H1 (cell line): ENCODE data around the gene PRKN. TPM values are rescaled to one million over a fixed set of nuclear protein-coding genes. Genes with fewer than 3 reads are reported as not detected.

Source experiments
- CTCF ChIA-PET: fragments of 300-600 bp; sonication (Branson Sonifier 250); formaldehyde crosslinking; loops from one replicate; lab custom pipeline; 2021; ENCODE audit not compliant: partially characterized antibody; lab: Charles Lee
- POLR2A ChIA-PET: fragments of 300-600 bp; sonication (Branson Sonifier 250); formaldehyde crosslinking; loops from one replicate; lab custom pipeline; 2021; ENCODE audit warnings: inconsistent platforms; ENCODE audit not compliant: partially characterized antibody; lab: Charles Lee
- DNase-seq, 2 experiments: peaks; one replicate each; pipeline versions ENCODE4 v3.0.0 to v3.0.0-alpha.2; 2010 to 2022; ENCODE audit warnings: low spot score in 2 of 2, low read depth in 1 of 2, mixed read lengths in 1 of 2
- FAIRE-seq: peaks from 2 replicates; lab custom pipeline; 2011; peaks lifted over from hg19 to GRCh38; lab: Jason Lieb, UNC
- H2AFZ ChIP-seq: 2 replicates; pipeline ENCODE4 v1.8.1; 2012; ENCODE audit warnings: low read length, inconsistent platforms
- H2AK5ac ChIP-seq: 2 replicates; pipeline ENCODE4 v1.6.1; 2013; ENCODE audit warnings: low read depth, low read length
- H2BK120ac ChIP-seq: replicated peaks from 2 replicates; pipeline ENCODE3; 2013; ENCODE audit warnings: low read depth, low read length, inconsistent platforms
- H2BK12ac ChIP-seq: 2 replicates; pipeline ENCODE4 v1.6.1; 2013; ENCODE audit warnings: low read depth, low read length
- H2BK15ac ChIP-seq: 2 replicates; pipeline ENCODE4 v1.6.1; 2013; ENCODE audit warnings: low read length
- H2BK20ac ChIP-seq: 2 replicates; pipeline ENCODE4 v1.6.1; 2013; ENCODE audit warnings: low read length
- H2BK5ac ChIP-seq: 2 replicates; pipeline ENCODE4 v1.6.1; 2013; ENCODE audit warnings: low read depth, low read length
- H3K14ac ChIP-seq: 2 replicates; pipeline ENCODE4 v1.6.1; 2013; ENCODE audit warnings: inconsistent platforms; ENCODE audit not compliant: insufficient read length
- H3K18ac ChIP-seq: 2 replicates; pipeline ENCODE4 v1.6.1; 2013; ENCODE audit warnings: low read length; ENCODE audit errors: extremely low read depth
- H3K23ac ChIP-seq: 2 replicates; pipeline ENCODE4 v1.6.1; 2013; ENCODE audit warnings: inconsistent platforms; ENCODE audit not compliant: insufficient read length
- H3K23me2 ChIP-seq: 2 replicates; pipeline ENCODE4 v1.6.1; 2013; ENCODE audit warnings: low read depth, low read length
- H3K27ac ChIP-seq: 2 replicates; pipeline ENCODE4 v1.6.1; 2011; ENCODE audit warnings: low read depth, low read length, inconsistent platforms
- H3K27me3 ChIP-seq, 4 experiments: replicated peaks in 1 of 4; 1 replicate in 1 of 4; 2 replicates in 3 of 4; pipeline versions ENCODE4 v1.6.1 to v1.8.1; 2011 to 2013; ENCODE audit warnings: low read length in 3 of 4, mild to moderate bottlenecking in 3 of 4, inconsistent platforms in 2 of 4, mixed read lengths in 2 of 4, moderate library complexity in 1 of 4; ENCODE audit not compliant: control insufficient read depth in 3 of 4, insufficient read depth in 3 of 4; ENCODE audit errors: extremely low read depth in 1 of 4
- H3K36me3 ChIP-seq, 4 experiments: 2 replicates each; pipeline versions ENCODE4 v1.6.1 to v1.8.1; 2011 to 2013; ENCODE audit warnings: mild to moderate bottlenecking in 4 of 4, low read length in 3 of 4, moderate library complexity in 2 of 4, control low read depth in 1 of 4, inconsistent platforms in 1 of 4; ENCODE audit not compliant: insufficient read depth in 4 of 4, control insufficient read depth in 2 of 4
- H3K4ac ChIP-seq: replicated peaks from 2 replicates; pipeline ENCODE3; 2013; ENCODE audit warnings: low read length, low read depth, mixed read lengths, inconsistent platforms; ENCODE audit not compliant: insufficient read length
- H3K4me1 ChIP-seq, 4 experiments: replicated peaks in 1 of 4; 1 replicate in 1 of 4; 2 replicates in 3 of 4; pipeline versions ENCODE4 v1.6.1 to v1.8.1; 2011 to 2013; ENCODE audit warnings: low read length in 3 of 4, inconsistent platforms in 2 of 4, mixed read lengths in 1 of 4; ENCODE audit not compliant: insufficient read depth in 4 of 4, control insufficient read depth in 3 of 4
- H3K4me2 ChIP-seq, 2 experiments: 2 replicates each; pipeline versions ENCODE4 v1.6.1 to v1.8.1; 2011 to 2013; ENCODE audit warnings: low read depth in 2 of 2, low read length in 2 of 2, control low read depth in 1 of 2, inconsistent platforms in 1 of 2, mild to moderate bottlenecking in 1 of 2; ENCODE audit not compliant: insufficient read depth in 1 of 2
- H3K4me3 ChIP-seq, 4 experiments: fragments of 200-600, 300-600 bp in 1 of 4; sonication (generic), shearing (Covaris generic), sonication (Bioruptor Twin) in 1 of 4; 2 replicates each; pipeline versions ENCODE4 v1.5.1 to v1.8.1; 2011 to 2016; ENCODE audit warnings: low read length in 4 of 4, low read depth in 3 of 4, control low read depth in 2 of 4, inconsistent platforms in 2 of 4, mild to moderate bottlenecking in 2 of 4, mixed read lengths in 1 of 4, moderate library complexity in 1 of 4; ENCODE audit not compliant: insufficient read depth in 2 of 4; ENCODE audit errors: extremely low read depth in 1 of 4
- H3K56ac ChIP-seq: replicated peaks from 2 replicates; pipeline ENCODE3; 2013; ENCODE audit warnings: low read depth, mild to moderate bottlenecking, mixed read lengths, low read length, inconsistent platforms; ENCODE audit not compliant: insufficient read length
- H3K79me1 ChIP-seq: 2 replicates; pipeline ENCODE4 v1.6.1; 2013; ENCODE audit warnings: low read depth, low read length, control low read depth
- H3K79me2 ChIP-seq, 2 experiments: 2 replicates each; pipeline versions ENCODE4 v1.6.1 to v1.8.1; 2012 to 2013; ENCODE audit warnings: low read length in 2 of 2, mild to moderate bottlenecking in 2 of 2, inconsistent platforms in 1 of 2; ENCODE audit not compliant: insufficient read depth in 2 of 2, control insufficient read depth in 1 of 2
- H3K9ac ChIP-seq, 4 experiments: replicated peaks in 1 of 4; 1 replicate in 1 of 4; 2 replicates in 3 of 4; pipeline versions ENCODE4 v1.6.1 to v1.8.1; 2011 to 2013; ENCODE audit warnings: low read depth in 3 of 4, low read length in 3 of 4, control low read depth in 2 of 4, mild to moderate bottlenecking in 2 of 4, moderate library complexity in 2 of 4, inconsistent platforms in 1 of 4; ENCODE audit errors: extremely low read depth in 1 of 4
- H3K9me3 ChIP-seq, 2 experiments: 2 replicates each; pipeline versions ENCODE4 v1.6.1 to v1.8.1; 2012 to 2013; ENCODE audit warnings: mild to moderate bottlenecking in 2 of 2, moderate library complexity in 2 of 2, control low read depth in 1 of 2, inconsistent platforms in 1 of 2, low read depth in 1 of 2, low read length in 1 of 2, mixed read lengths in 1 of 2; ENCODE audit not compliant: insufficient read depth in 2 of 2
- H4K20me1 ChIP-seq, 2 experiments: replicated peaks in 1 of 2; 2 replicates each; pipeline versions ENCODE3 to v1.8.1; 2011 to 2013; ENCODE audit warnings: inconsistent platforms in 2 of 2, low read length in 2 of 2, mild to moderate bottlenecking in 1 of 2; ENCODE audit not compliant: insufficient read depth in 2 of 2, control insufficient read depth in 1 of 2
- H4K5ac ChIP-seq: 2 replicates; pipeline ENCODE4 v1.6.1; 2013; ENCODE audit warnings: low read length, low read depth, mixed read lengths, inconsistent platforms; ENCODE audit not compliant: insufficient read length
- H4K8ac ChIP-seq: 2 replicates; pipeline ENCODE4 v1.8.0; 2013; ENCODE audit warnings: mild to moderate bottlenecking, moderate library complexity, low read length, inconsistent platforms; ENCODE audit not compliant: insufficient read depth; ENCODE audit errors: extremely low read depth
- H4K91ac ChIP-seq: replicated peaks from 2 replicates; pipeline ENCODE3; 2013; ENCODE audit warnings: low read length, mixed read lengths, inconsistent platforms; ENCODE audit not compliant: insufficient read length
- BCL11A ChIP-seq, 2 experiments: IDR thresholded peaks; one replicate each; pipeline ENCODE4 v1.6.1; 2011; ENCODE audit warnings: low read depth in 2 of 2, low read length in 2 of 2, mild to moderate bottlenecking in 2 of 2
- HDAC6 ChIP-seq: IDR thresholded peaks from one replicate; pipeline ENCODE4 v1.7.1; 2012; ENCODE audit warnings: low read depth, mild to moderate bottlenecking, inconsistent platforms, low read length, moderate library complexity
- NANOG ChIP-seq: IDR thresholded peaks from 2 replicates; pipeline ENCODE4 v1.6.1; 2011; ENCODE audit warnings: low read length, low read depth, mild to moderate bottlenecking, inconsistent platforms; ENCODE audit not compliant: insufficient read depth, poor library complexity, severe bottlenecking
- NRF1 ChIP-seq: IDR thresholded peaks from 2 replicates; pipeline ENCODE4 v1.6.1; 2011; ENCODE audit warnings: mild to moderate bottlenecking, low read depth, low read length, improper control_type of control experiment
- PHF8 ChIP-seq: fragments of 200-600 bp; sonication (generic); conservative IDR thresholded peaks from 2 replicates; pipeline ENCODE4 v1.7.1; 2012; ENCODE audit warnings: low read depth, mild to moderate bottlenecking, inconsistent platforms, low read length, moderate library complexity
- POU5F1 ChIP-seq: IDR thresholded peaks from 2 replicates; pipeline ENCODE4 v1.6.1; 2011; ENCODE audit warnings: low read depth, mild to moderate bottlenecking, low read length, moderate library complexity
- SAP30 ChIP-seq: fragments of 300-600 bp; sonication (generic); IDR thresholded peaks from 2 replicates; pipeline ENCODE4 v1.7.1; 2012; ENCODE audit warnings: low read length, moderate library complexity, mild to moderate bottlenecking, inconsistent platforms; ENCODE audit not compliant: insufficient read depth, insufficient replicate concordance
- SIRT6 ChIP-seq: IDR thresholded peaks from one replicate; pipeline ENCODE4 v1.7.1; 2012; ENCODE audit warnings: low read length, inconsistent platforms
- SIX5 ChIP-seq: IDR thresholded peaks from 2 replicates; pipeline ENCODE4 v1.6.1; 2011; ENCODE audit warnings: mild to moderate bottlenecking, low read depth, low read length
- SP4 ChIP-seq: IDR thresholded peaks from 2 replicates; pipeline ENCODE4 v1.6.1; 2012; ENCODE audit warnings: low read length, inconsistent platforms
- SUZ12 ChIP-seq: fragments of 200-600 bp; sonication (generic); IDR thresholded peaks from 2 replicates; pipeline ENCODE4 v1.6.1; 2012; ENCODE audit warnings: mild to moderate bottlenecking, inconsistent platforms, low read length, moderate library complexity, mixed read lengths
- TAF7 ChIP-seq: optimal IDR thresholded peaks from 2 replicates; pipeline ENCODE3; 2011; ENCODE audit warnings: low read depth, mild to moderate bottlenecking, inconsistent platforms, low read length, moderate library complexity, borderline replicate concordance
- TBP ChIP-seq: IDR thresholded peaks from 2 replicates; pipeline ENCODE4 v1.6.1; 2011; ENCODE audit warnings: low read depth, low read length, improper control_type of control experiment
- WGBS, 2 experiments: shearing (Covaris generic) in 1 of 2; methylation state at CpG; one replicate each; pipeline versions ENCODE4 v1.1.6 to v1.1.7; 2013 to 2015; ENCODE audit warnings: low lambda C conversion rate in 2 of 2, mixed read lengths in 2 of 2, inconsistent platforms in 1 of 2, low coverage in 1 of 2, missing lambda C conversion rate in 1 of 2; ENCODE audit not compliant: insufficient replicate concordance in 2 of 2, insufficient coverage in 1 of 2, insufficient read length in 1 of 2; ENCODE audit errors: extremely low coverage in 1 of 2, missing lambda C conversion rate in 1 of 2; 5-methylcytosine and 5-hydroxymethylcytosine counted together
- polyA plus RNA-seq, 7 experiments: library from polyadenylated mRNA; depleted of rRNA in 3 of 7; stranded (reverse) in 5 of 7; unstranded in 2 of 7; fragments of >200 nt in 5 of 7; fragments of 200-250 nt in 2 of 7; gene quantifications; 1 replicate in 5 of 7; 2 replicates in 1 of 7; 4 replicates in 1 of 7; pipeline versions ENCODE4 v1.2.1 to v1.2.3, GENCODE V29; 2011 to 2013; ENCODE audit warnings: missing spikeins in 2 of 7, mixed read lengths in 2 of 7
- total RNA-seq: library from RNA; stranded (reverse); fragmentation: NEBNext Ultra II Directional; extraction: Animal tissue kit (Norgen Biotek cat#: 25700); gene quantifications from 2 replicates; pipeline ENCODE4 v1.2.1, GENCODE V29; 2021
- TF ChIP-seq, protein P1 (sequence below): IDR thresholded peaks from 2 replicates; pipeline ENCODE4 v1.6.1; 2012; ENCODE audit warnings: low read length, inconsistent platforms

Gene PRKN
- total and polyA plus RNA-seq, 2 of the 8 experiments (the other 6 are each of a cell fraction or from before 2014, with no cell fraction given), result 0.13 to 0.29 TPM

DNA sequence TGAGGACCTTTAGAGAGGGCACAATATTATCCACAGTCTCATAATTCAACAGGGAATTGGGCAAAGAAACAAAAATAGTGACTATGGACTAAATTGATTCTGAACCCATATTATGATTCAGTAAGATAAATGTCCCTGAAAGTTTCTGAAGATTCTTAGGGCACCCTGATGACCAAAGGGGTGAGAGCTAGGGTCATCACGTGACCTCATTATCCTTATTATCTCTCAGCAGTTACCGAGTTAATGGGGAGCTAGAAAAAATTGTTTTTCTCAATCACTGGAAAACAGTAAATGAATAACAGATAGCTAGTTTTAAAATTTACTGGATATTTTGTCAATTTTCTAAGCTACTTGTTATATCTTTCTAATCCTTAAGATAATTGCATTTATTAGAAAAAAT, 639.5 kb downstream of the PRKN start:
- H3K36me3 ChIP-seq, result no peaks in the 10 kb centered on the region
- POLR2A ChIA-PET, result no interaction called here
- H2BK5ac ChIP-seq, result no peak overlapping the region
- no peak overlapping the region for H2BK12ac ChIP-seq
- no peak overlapping the region for H3K56ac ChIP-seq
- H2AFZ ChIP-seq, result no peak overlapping the region
- H3K4ac ChIP-seq, result no peak overlapping the region
- 93% methylated on average over 2 of the region's 2 CpGs; no CpG with 5 or more reads in 1 of the 2 experiments for WGBS, 2 experiments
- no peak overlapping the region for H3K4me2 ChIP-seq
- no peak overlapping the region for H2BK120ac ChIP-seq
- H2BK15ac ChIP-seq, result no peak overlapping the region
- no peaks in the 10 kb centered on the region for H3K23me2 ChIP-seq
- no peaks in the 10 kb centered on the region for H3K4me1 ChIP-seq
- H3K14ac ChIP-seq, result no peak overlapping the region
- H4K8ac ChIP-seq, result no peak overlapping the region
- no peak overlapping the region for H3K23ac ChIP-seq
- no peaks in the 10 kb centered on the region for H3K27me3 ChIP-seq
- H3K9me3 ChIP-seq, result no peaks in the 10 kb centered on the region
- H4K5ac ChIP-seq, result no peak overlapping the region
- H4K91ac ChIP-seq, result no peak overlapping the region
- no peaks in the 10 kb centered on the region for H4K20me1 ChIP-seq
- CTCF ChIA-PET, result no interaction called here
- H2AK5ac ChIP-seq, result no peak overlapping the region
- H3K9ac ChIP-seq, result no peak overlapping the region
- no peak for DNase-seq
- no peak overlapping the region for H3K18ac ChIP-seq
- H3K79me1 ChIP-seq, result no peaks in the 10 kb centered on the region
- no peaks in the 10 kb centered on the region for H3K79me2 ChIP-seq
- H3K4me3 ChIP-seq, result no peak overlapping the region
- no peak for FAIRE-seq
- H3K27ac ChIP-seq, result no peak overlapping the region
- H2BK20ac ChIP-seq, result no peak overlapping the region
- TF ChIP-seq, protein P1, sequence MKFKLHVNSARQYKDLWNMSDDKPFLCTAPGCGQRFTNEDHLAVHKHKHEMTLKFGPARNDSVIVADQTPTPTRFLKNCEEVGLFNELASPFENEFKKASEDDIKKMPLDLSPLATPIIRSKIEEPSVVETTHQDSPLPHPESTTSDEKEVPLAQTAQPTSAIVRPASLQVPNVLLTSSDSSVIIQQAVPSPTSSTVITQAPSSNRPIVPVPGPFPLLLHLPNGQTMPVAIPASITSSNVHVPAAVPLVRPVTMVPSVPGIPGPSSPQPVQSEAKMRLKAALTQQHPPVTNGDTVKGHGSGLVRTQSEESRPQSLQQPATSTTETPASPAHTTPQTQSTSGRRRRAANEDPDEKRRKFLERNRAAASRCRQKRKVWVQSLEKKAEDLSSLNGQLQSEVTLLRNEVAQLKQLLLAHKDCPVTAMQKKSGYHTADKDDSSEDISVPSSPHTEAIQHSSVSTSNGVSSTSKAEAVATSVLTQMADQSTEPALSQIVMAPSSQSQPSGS, result no peak
- TF ChIP-seq SUZ12 (no peak), NANOG (no peak), TBP (no peak), NRF1 (no peak), HDAC6 (no peak), POU5F1 (no peak), SAP30 (no peak), BCL11A (IDR thresholded peaks at IDR 0.05; ENCODE audit: low read depth in 2 of 2, low read length in 2 of 2) (no peak), SP4 (no peak), TAF7 (no peak), SIX5 (no peak), SIRT6 (no peak), PHF8 (no peak)
